HG02759 (cell line): ENCODE data around the gene MAN1A2.
A peak's percentile ranks its signal among the peaks of the same experiment; 100 is the strongest.
"Not testable (repeated sequence)": the region's sequence is repeated elsewhere in the genome, so short reads cannot be mapped to it uniquely, and the experiment has no call there.

ENCODE experiments used
- ATAC-seq: cut with Tn5 transposase; IDR thresholded peaks from one replicate; pipeline ENCODE4 v1.9.1; 2021; ENCODE audit warnings: mild to moderate bottlenecking, moderate library complexity; ENCODE audit not compliant: unreplicated experiment

Gene MAN1A2

DNA sequence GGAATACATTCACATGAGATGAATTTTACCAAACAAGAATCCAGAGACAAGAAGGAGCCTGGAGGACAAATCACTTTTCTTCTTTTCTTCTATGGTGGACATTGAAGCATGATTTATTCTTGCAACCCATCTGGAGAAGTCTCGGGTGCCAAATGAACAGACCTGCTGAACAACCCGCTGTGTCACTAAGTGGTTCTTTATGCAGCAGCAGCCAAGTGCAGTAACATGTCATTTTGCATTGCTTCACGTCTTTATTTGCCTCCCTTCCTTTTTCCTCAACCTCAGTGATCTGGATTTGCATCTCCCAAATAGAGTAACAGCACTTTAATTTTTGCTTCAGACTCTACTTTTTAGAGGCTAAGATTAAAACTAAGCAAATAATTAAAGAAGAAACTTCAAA is 188.6 kb downstream of the MAN1A2 start:
- ATAC-seq = no peak

DNA sequence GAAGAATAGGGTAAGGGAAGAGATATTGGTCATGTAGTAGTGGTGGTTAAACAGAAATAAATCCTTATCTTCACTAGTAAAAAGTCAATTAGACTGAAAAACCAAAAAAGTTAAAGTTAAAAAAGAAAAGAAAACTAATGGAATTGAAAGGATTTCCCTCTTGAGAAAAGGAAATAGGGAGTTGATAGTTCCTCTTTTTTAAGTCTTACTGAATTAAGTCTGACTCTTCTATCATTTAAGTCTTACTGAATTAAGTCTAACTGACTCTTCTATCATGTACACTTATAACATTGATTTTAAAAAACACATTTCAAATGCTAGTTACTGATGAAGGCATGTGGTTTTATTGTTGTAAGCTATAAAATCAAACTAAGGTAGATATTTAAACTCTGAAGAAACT is 189.1 kb downstream of the MAN1A2 start:
- no peak for ATAC-seq

DNA sequence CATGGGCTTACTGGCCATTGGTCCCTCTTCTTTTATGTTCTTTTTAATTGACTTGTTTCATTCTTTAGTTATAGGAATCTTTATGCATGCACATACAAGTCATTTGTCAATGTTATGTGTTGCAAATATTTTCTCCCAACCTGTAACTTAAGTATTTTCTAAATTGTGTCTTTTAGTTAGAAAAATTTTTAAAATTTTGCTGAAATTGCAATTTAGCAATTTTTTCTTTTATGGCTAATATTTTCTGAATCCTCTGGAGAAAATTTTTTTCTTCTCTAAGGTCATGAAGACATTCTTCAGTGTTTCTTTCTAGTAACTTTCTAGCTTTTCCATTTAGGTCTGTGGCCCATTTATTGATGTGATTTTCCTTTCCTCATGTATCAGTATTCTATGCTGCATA is 189.7 kb downstream of the MAN1A2 start:
- ATAC-seq = no peak

DNA sequence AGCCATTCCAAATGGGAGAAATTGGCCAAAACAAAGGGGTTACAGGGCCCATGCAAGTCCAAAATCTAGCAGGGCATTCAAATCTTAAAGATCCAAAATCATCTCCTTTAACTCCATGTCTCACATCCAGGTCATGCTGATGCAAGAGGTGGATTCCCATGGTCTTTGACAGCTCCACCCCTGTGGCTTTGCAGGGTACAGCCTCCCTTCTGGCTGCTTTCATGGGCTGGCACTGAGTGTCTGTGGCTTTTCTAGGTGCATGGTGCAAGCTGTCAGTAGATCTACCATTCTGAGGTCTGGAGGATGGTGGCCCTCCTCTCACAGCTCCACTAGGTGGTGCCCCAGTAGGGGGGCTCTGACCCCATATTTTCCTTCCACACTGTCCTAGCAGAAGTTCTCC is 191.2 kb downstream of the MAN1A2 start:
- ATAC-seq = not testable (repeated sequence)

DNA sequence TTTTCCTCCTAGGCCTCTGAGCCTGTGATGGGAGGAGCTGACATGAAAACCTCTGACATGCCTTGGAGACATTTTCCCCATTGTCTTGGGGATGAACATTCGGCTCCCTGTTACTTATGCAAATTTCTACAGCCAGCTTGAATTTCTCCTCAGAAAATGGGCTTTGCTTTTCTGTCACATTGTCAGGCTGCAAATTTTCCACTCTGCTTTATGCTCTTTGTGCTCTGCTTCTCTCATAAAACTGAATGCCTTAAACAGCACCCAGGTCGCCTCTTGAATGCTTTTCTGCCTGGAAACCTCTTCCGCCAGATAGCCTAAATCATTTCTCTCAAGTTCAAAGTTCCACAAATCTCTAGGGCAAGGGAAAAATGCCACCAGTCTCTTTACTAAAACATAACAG is 191.9 kb downstream of the MAN1A2 start:
- ATAC-seq = no peak

DNA sequence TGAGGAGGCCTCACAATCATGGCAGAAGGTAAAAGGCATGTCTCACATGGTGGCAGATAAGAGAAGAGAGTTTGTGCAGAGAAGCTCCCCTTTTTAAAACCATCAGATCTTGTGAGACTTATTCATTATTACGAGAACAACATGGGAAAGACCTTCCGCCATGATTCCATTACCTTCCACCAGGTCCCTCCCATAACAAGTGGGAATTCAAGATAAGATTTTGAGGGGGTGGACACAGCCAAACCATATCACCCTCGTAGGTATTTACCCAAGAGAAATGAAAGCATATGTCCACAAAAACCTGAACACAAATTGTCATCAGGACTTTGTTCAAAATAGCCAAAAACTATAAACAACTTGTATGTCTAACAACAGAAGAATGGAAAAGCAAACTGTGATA is 192.7 kb downstream of the MAN1A2 start:
- ATAC-seq = no peak

DNA sequence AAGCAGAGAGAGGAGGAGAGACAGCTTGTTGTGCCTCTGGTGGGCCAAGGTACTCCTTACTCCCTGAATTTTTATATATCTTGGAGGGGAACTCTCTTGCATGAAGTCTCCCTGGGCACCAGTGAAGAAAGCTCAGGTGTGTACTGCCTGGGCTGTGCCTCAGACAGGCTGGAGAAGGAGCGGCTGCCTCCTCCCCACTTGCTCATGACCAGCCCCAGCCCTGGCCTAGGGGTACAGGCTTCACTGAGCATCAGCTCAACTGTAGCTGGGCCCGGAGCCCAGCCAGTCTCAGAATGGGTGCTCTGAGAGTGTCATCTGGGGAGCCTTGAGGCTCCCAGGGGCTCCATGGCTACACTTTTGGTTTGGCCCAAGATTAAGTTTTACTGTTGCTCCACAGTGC is 193.8 kb downstream of the MAN1A2 start:
- no peak for ATAC-seq

DNA sequence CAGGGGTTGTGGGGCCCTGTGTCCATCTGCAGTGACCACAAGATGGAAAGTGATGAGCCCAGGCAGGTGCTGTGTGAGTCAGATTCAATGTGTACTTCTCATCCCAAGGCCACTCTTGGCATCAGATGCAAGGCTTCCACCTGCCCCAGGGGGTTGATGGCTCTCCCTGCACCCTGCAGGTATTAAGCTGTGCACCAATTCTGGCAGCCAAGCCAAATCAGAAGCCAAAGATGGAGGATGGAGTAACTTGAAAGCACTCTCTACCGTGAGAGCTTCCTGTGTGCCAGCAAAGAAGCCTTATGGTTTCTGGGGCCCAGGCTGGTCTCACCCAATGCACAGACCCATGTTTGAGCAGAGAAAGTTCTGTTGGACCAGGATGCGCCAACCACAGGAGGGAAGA is 194.3 kb downstream of the MAN1A2 start:
- no peak for ATAC-seq

DNA sequence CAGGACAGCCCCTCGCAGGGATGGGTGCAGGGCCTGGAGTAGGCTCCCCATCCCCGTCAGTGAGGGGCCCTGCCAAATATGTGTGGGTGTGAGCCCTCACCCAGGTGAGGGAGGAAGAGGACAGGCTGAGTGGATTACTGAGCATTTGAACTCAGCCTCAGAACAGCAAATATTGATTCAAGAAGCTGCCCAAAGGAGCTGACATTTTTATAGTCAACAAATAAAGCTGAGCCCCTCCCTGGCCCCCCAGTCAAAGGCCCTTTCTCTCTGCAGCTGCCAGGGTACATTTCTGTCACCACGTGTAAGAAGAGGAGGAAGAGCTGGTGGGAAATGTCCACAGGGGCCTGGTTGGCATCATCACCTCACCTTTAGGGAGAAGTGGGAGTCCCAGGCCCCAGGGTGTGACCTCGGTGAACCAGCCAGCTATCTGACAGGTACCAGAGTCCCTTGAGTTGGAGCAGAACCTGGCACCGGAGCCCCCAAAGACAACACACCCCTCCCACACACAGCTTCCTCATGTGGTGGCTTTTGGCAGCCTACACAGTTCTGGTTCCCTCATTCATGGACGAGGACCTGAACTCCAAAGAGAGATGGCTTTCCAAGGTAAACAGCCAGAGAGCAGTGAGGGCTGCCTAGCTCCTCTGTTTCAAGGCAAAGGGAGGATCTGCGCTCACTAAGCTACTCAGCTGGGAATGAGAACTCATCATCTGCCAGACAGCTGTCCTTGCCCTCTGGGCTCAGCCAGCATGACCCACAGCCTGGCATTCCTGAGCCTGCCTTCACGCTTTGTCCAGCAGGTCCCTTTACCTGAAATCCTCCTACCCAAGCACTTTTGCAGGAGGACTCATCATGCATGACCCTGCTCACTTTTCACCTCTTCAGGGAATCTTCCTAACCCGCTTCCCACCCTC is 195.6 kb downstream of the MAN1A2 start:
- ATAC-seq = no peak

DNA sequence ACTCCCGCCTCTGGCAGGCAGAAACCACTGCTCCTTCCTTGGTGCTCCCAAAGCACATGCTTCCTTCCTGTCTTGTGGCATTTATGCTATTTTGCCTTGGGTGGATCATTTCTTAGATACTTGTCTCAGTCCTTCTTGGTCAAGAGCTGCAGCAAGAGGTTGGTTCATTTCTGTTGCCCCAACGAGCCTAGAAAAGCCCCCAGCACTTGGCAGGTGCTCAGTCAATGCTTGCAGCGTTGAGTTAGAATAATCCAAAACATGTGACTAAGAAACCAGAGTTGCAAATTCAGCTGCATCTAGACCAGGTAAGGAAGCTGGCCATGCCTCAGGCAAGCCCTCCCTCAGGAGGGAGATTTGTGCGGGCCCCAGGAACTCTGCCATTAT is 196.2 kb downstream of the MAN1A2 start:
- ATAC-seq = no peak

DNA sequence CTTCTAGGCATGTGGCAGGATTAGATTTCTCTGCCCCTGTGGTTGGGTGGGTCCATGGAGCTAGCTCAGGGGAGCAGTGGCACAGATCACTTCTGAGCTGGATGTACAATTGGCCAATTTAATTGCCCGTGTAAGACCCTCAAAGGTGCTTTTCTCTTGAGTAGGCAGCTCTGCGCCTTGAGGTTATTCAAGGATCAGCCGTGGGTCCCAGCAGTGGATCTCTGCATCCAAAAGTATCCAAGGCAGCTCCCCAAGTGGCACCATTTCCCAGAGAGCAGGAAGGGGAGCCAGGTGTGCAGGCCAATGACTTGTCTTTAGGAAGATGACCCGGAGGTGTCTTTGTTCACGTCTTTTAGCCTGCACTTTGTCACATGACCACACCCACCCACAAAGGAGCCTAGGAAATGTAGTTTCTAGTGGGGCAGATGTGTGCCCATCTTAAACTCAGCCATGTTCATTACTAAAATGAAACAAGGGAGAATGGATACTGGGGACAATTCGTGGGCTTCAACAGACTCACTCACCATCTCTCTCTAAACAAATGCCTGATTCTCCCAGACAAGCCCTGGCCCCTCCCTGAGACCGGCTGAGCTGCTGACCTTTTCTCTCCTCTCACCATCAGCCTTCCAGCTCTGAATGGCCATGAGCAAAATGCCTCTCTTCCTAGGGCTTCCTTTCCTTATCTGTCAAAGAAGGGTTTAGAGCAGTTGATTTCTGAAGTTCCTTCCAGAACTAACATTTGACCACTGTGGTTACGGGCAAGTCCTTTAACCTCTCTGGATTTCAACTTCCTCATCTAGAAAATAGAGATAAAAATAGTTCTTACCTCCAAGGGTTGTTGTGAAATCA is 197.2 kb downstream of the MAN1A2 start:
- ATAC-seq = no peak

DNA sequence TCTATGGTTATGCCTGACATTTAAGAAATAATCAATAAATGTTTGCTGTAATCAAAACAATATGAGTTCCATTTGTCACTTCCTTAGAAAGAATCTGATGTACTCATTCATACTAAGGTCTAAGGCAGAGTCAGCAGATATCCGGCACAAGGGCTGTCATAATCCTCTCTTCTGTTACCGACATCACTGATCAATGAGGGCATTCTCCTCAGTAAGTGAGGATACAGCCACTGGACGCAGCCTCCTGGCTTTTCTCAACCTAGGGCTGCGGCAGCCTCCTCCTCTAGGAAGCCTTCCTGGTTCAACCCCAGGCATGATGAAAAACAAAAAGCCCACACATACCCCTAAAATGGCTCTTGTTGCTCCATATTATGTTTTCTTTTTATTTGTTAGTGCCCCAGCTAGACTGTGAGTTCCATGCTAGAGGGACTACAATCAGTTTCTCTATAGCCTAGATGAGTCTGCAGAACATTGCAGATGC is 197.9 kb downstream of the MAN1A2 start:
- no peak for ATAC-seq

DNA sequence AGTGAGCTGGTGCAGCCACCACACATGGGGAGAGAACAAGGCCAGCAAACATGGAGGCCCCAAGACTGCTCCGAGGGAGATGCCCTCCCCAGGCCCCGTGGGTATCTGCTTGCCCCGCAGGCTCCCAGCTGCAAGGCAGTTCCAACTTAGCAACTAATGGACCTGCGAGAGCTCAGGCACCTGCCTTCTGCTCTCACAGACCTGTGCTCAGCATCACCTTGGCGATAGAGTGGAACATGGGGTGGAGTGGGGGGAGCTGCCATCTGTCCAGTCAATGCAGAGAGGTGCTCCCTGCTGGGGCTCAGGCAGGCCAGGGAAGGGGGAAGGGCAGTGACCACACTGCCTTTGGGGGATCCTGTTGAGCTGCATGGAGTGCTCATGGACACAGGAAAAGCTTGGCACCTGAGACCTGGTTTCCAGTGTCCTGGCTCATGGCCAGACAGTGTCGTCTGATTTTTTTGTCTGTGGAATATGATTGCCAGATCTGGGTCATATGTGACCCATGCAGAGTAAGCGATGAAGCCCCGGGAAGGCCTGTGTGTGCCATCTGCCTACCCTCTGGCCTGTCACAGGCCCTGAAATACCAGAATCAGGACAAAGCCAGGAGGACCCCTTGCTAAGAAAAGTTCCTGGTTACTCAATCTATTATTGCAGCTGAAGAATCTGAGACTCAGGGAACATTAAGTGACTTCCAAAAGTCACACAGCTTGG is 198.7 kb downstream of the MAN1A2 start:
- no peak for ATAC-seq

DNA sequence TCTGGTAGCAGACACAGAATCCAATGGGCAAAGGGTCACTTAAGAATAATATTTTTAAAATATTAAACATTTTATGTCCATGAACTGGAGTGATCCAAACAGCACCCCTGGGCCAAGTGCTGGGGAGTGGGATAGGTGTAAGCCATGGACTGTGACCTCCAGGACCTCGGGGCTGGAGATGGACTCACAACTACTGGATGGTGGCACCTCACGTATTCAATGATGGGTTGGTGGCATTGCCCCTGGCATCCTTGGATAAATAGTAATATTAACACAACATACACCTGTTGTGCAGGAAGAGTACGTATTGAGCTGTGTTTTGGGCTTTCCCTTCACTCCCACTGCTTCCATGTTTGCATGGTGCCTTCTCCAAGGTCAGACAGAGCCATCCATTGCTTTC is 199.3 kb downstream of the MAN1A2 start:
- ATAC-seq = no peak

DNA sequence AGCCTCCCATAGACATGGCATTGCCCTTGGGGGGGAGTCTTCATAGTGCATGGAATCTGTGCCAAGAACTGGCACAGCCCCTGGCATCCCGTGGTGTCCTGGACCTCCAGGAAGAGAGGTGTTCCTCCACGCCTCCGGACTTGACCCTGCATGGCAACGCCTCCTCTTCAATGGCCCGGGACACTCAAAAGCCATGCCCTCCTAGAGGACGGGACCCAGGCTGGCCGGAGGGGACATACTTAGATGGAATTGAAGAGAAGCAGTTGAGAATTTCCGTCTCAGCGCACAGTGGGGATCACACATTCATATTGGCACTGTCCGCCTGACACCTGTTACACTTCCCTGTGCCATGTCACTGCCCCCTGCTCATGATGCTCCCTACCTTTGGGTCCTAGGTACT is 200.2 kb downstream of the MAN1A2 start:
- no peak for ATAC-seq

DNA sequence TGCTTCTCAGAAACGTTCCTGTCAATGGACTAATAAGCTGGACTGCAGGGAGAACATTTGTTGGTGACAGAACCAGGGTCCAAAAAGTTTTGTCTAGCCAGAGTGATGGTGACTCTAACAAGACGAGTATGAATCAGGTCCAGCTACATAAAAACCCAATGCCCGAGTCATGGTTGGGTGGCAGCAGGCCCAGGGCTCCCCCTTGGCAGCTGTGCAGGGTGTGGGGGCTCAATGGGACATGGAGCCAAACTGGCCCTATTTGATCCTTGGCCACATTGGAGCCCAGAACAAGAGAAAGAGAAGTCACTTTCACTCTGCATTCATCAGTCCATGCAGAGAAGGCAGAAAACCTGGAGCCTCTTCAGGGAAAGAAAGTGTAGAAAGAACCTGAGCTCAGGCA is 200.7 kb downstream of the MAN1A2 start:
- ATAC-seq = no peak

DNA sequence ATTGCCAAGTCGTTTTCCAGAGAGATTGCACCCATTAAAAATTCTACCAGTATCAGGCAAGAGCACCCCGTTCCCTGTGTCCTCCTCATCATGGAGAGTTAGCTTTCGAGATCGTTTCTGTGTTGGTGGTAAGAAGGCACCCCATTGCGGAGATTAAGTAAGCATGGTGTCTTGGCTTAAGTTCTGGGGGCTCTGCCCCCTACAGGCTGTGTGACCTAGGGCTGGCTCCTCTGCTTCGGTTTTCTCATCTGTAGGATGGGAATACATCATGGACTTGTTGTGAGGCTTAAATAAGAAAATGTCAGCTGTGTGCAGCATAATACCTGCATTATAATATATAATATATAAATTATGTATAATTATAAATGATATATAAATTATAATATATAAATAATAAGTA is 201.8 kb downstream of the MAN1A2 start:
- ATAC-seq = no peak

DNA sequence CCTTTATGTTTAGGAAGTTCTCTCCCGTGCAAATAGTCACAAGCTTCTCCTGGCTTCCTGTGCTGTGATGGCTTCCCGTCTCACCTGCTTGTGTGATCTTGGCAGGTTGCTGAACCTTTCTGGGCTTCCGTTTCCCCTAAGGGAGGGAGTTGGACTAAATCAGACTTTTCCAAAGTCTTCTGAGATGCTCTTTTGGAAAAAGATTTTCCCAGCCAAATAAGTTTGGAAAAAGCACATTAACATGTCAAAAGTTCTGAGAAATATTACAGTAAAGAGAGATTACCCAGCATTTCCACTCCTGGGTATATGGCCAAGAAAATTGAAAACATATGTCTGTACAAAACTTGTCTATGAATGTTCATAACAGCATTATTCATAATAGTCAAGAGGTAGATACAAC is 202.6 kb downstream of the MAN1A2 start:
- no peak for ATAC-seq

DNA sequence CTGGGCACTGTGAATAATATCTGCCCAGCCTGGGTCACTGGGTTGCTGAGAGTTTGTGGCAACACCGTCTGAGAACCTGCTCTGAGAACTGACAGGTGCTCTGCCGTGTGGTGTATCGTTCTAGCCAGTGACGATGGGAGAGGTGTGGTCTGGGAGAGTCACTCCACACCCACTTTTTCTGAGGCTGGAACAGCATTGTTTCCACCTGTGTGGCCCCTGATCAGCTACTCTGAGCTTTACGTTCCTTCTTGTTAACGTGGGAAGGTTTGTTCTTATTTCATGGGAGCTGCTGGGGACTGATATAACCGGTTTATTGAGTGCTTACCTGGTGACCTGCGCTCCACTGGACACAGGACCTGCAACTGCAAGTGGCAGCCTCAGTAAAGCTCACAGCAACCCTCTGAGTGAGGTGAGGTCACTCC is 203.8 kb downstream of the MAN1A2 start:
- ATAC-seq = no peak

DNA sequence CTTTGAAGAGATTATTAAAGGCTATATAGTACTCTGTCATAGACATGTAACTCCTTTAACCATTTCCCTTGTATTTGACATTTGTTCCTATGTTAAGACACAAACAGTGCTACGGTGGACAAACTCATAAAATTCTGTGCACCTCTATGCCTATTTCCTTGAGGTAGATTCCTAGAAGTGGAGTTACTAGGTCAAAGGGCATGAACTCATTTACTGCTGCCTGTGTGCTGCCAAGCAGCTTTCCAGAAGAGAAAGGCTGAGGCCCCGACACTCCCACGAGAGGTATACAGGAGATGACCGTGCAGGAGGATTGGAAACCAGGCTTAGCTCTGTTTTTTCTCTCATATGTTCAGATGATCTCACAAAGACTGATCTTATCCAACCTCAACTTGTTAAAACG is 204.2 kb downstream of the MAN1A2 start:
- no peak for ATAC-seq

DNA sequence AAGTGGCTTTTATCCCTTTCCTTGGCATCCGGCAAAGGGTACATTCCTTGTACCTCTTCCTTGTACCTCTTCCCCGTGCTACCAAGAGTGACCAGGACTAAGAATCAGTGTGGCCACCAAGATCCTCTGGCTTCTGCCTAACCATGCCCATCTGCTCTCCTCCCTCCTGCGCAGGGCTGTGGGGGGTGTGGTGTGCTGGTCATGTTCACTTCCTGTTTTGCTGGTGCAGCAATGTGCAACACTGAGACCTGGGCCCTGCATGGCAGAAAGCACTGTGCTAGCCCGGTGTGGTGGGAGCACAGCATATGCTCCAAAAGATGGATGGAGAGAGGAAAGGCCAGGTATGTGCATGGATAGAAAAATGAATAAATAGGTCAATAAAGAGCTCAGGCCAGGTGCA is 205.3 kb downstream of the MAN1A2 start:
- peak; percentile 61 for ATAC-seq
